Stimulated activated CD4-positive, alpha-beta T cell treated with anti-CD3 and anti-CD28 coated beads, Interleukin-2, amount 100 ng/mL, for 24 hours (primary cell): ENCODE measurements around the gene UGDH.

Source experiments
- DNase-seq, 2 donors: peaks; one replicate each; pipeline ENCODE4 v3.0.0-alpha.2; 2020

Gene UGDH

DNA sequence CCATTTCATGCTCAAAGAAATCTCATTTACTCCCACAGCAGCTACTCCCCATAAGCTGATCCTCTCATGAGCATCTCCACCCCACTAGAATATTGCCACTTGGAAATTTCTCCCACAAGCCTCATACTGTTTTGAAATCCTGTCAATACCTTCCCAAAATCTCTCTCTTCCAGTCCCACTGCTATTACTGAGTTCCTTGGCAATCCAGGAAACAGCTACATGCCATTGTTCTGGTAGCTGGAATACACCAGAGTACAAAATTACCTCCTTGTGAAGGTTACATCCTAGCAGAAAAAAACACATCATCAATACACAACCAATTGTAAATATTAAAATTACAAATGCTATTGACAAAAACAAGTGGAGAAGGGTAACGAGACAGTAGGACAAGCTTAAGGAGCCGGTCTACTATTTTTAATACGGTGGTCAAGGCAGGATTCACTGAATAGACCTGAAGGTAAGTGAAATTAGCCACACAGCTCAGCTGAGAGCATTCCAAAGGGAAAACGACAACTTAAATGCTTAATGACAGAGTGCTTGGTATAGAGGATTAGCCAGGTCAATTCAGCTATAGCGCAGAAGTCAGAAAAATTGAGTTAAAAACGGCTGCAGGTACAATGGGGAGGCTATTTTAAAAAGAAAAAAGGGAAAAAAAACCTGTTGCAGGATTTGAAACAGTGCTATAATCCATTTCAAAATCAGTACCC lies 74.9 kb downstream of the UGDH start:
- no peak for DNase-seq

- no peak for DNase-seq
These were observed 75.7 kb downstream of the UGDH start for GRCh38 chr4:39451423-39452023.

- no peak for DNase-seq
These were observed 76.6 kb downstream of the UGDH start for GRCh38 chr4:39450618-39451017.
